Trophoblast cell (in vitro differentiated cells and primary cell): Measurements from ENCODE around the gene ZNF165.
"Not testable (repeated sequence)": the region's sequence is repeated elsewhere in the genome, so short reads cannot be mapped to it uniquely, and the experiment has no call there.

Experiments
- DNase-seq, 2 donors: peaks; one replicate each; pipeline ENCODE4 v3.0.0-alpha.2; 2016
- H2AFZ ChIP-seq: 2 replicates; pipeline ENCODE4 v1.6.1; 2013; ENCODE audit warnings: low read length, moderate library complexity, mild to moderate bottlenecking; ENCODE audit not compliant: insufficient read depth, poor library complexity
- H2AK5ac ChIP-seq: 2 replicates; pipeline ENCODE4 v1.6.1; 2013; ENCODE audit warnings: mild to moderate bottlenecking, low read length
- H2BK120ac ChIP-seq: 2 replicates; pipeline ENCODE4 v1.6.1; 2013; ENCODE audit warnings: low read length, mild to moderate bottlenecking, moderate library complexity; ENCODE audit not compliant: insufficient read depth, poor library complexity
- H2BK12ac ChIP-seq: 2 replicates; pipeline ENCODE4 v1.6.1; 2013; ENCODE audit warnings: mild to moderate bottlenecking, low read length, moderate library complexity
- H2BK5ac ChIP-seq: 2 replicates; pipeline ENCODE4 v1.6.1; 2013; ENCODE audit warnings: low read length, low read depth, moderate library complexity, mild to moderate bottlenecking; ENCODE audit not compliant: poor library complexity
- H3K14ac ChIP-seq: 2 replicates; pipeline ENCODE4 v1.6.1; 2013; ENCODE audit warnings: mild to moderate bottlenecking, low read length
- H3K18ac ChIP-seq: 2 replicates; pipeline ENCODE4 v1.6.1; 2013; ENCODE audit warnings: mild to moderate bottlenecking, low read length
- H3K23ac ChIP-seq: 2 replicates; pipeline ENCODE4 v1.6.1; 2013; ENCODE audit warnings: low read length
- H3K27ac ChIP-seq: 2 replicates; pipeline ENCODE4 v1.5.1; 2013; ENCODE audit warnings: low read depth, mild to moderate bottlenecking, inconsistent platforms, low read length, moderate library complexity
- H3K27me3 ChIP-seq: 2 replicates; pipeline ENCODE4 v1.6.1; 2013; ENCODE audit warnings: inconsistent platforms, mild to moderate bottlenecking, low read length, moderate library complexity; ENCODE audit not compliant: insufficient read depth
- H3K36me3 ChIP-seq, 2 experiments: 1 replicate in 1 of 2; 2 replicates in 1 of 2; pipeline ENCODE4 v1.6.1; 2013; ENCODE audit warnings: low read length in 2 of 2, mild to moderate bottlenecking in 2 of 2, moderate library complexity in 1 of 2; ENCODE audit not compliant: insufficient read depth in 2 of 2, control insufficient read depth in 1 of 2
- H3K4ac ChIP-seq: 2 replicates; pipeline ENCODE4 v1.6.1; 2013; ENCODE audit warnings: low read depth, mild to moderate bottlenecking, low read length, moderate library complexity
- H3K4me1 ChIP-seq, 2 experiments: 1 replicate in 1 of 2; 2 replicates in 1 of 2; pipeline ENCODE4 v1.6.1; 2013; ENCODE audit warnings: low read length in 2 of 2, mild to moderate bottlenecking in 2 of 2, moderate library complexity in 1 of 2; ENCODE audit not compliant: insufficient read depth in 2 of 2, control insufficient read depth in 1 of 2
- H3K4me2 ChIP-seq: 2 replicates; pipeline ENCODE4 v1.6.1; 2013; ENCODE audit warnings: inconsistent platforms, mild to moderate bottlenecking, low read length, moderate library complexity
- H3K4me3 ChIP-seq: 2 replicates; pipeline ENCODE4 v1.5.1; 2013; ENCODE audit warnings: mild to moderate bottlenecking, low read depth, low read length, inconsistent platforms
- H3K79me1 ChIP-seq: one replicate; pipeline ENCODE4 v1.6.1; 2013; ENCODE audit warnings: low read length
- H3K79me2 ChIP-seq: 2 replicates; pipeline ENCODE4 v1.6.1; 2013; ENCODE audit warnings: low read length, mild to moderate bottlenecking; ENCODE audit not compliant: control insufficient read depth, insufficient read depth, poor library complexity
- H3K9ac ChIP-seq: 2 replicates; pipeline ENCODE4 v1.6.1; 2013; ENCODE audit warnings: mild to moderate bottlenecking, low read length
- H3K9me3 ChIP-seq: 2 replicates; pipeline ENCODE4 v1.6.1; 2013; ENCODE audit warnings: low read depth, mild to moderate bottlenecking, control low read depth, inconsistent platforms, low read length; ENCODE audit not compliant: insufficient read depth
- H4K12ac ChIP-seq: 2 replicates; pipeline ENCODE4 v1.6.1; 2013; ENCODE audit warnings: low read depth, mild to moderate bottlenecking, low read length, moderate library complexity
- H4K8ac ChIP-seq: 2 replicates; pipeline ENCODE4 v1.6.1; 2013; ENCODE audit warnings: low read depth, mild to moderate bottlenecking, low read length, moderate library complexity
- H4K91ac ChIP-seq: one replicate; pipeline ENCODE4 v1.6.1; 2013; ENCODE audit warnings: low read depth, mild to moderate bottlenecking, low read length, moderate library complexity
- WGBS: extraction: QIAGEN DNeasy Blood & Tissue Kit; methylation state at CpG from one replicate; pipeline ENCODE4 v1.1.7; 2013; ENCODE audit warnings: missing lambda C conversion rate; ENCODE audit not compliant: insufficient read length, insufficient coverage; ENCODE audit errors: extremely low coverage; 5-methylcytosine and 5-hydroxymethylcytosine counted together

Gene ZNF165

GRCh38 chr6:28102222-28102621, 21.9 kb downstream of the ZNF165 start:
- H3K79me1 ChIP-seq, H3K27me3 ChIP-seq, H3K79me2 ChIP-seq, H2BK120ac ChIP-seq, H2AFZ ChIP-seq, H3K9me3 ChIP-seq, H4K12ac ChIP-seq, H3K23ac ChIP-seq, H2AK5ac ChIP-seq, H4K91ac ChIP-seq, H3K36me3 ChIP-seq, H3K9ac ChIP-seq, DNase-seq, H3K4me3 ChIP-seq, H3K18ac ChIP-seq, H3K4me1 ChIP-seq, H3K14ac ChIP-seq, H3K27ac ChIP-seq, H2BK12ac ChIP-seq, H4K8ac ChIP-seq, H2BK5ac ChIP-seq, H3K4ac ChIP-seq, H3K4me2 ChIP-seq: not testable (repeated sequence)
- WGBS = no CpG with 5 or more reads among the region's 7 CpGs

GRCh38 chr6:28102699-28103098, 22.3 kb downstream of the ZNF165 start:
- not testable (repeated sequence) for H4K91ac ChIP-seq, H4K8ac ChIP-seq, H3K79me1 ChIP-seq, H4K12ac ChIP-seq, H3K27me3 ChIP-seq, H3K4ac ChIP-seq, H3K9ac ChIP-seq, H3K23ac ChIP-seq, H3K18ac ChIP-seq, H2BK12ac ChIP-seq, H3K27ac ChIP-seq, H2BK120ac ChIP-seq, H3K14ac ChIP-seq, H3K4me3 ChIP-seq, H3K79me2 ChIP-seq, H3K4me1 ChIP-seq, H3K36me3 ChIP-seq, H2AK5ac ChIP-seq, H3K4me2 ChIP-seq, H2BK5ac ChIP-seq, H3K9me3 ChIP-seq, DNase-seq, H2AFZ ChIP-seq

GRCh38 chr6:28104392-28105244, 24.2 kb downstream of the ZNF165 start:
- Histone ChIP-seq H3K4me2 (peak overlapping the region; percentile 87), H3K36me3 (no peaks in the 10 kb centered on the region), H2BK120ac (peak overlapping the region; percentile 79), H2BK5ac (peak overlapping the region; percentile 29), H3K27ac (no peak overlapping the region), H3K4me1 (peaks cover 0 to 3% of the 10 kb centered on the region in 2 experiments), H4K91ac (peak overlapping the region; percentile 85), H2AK5ac (no peak overlapping the region), H4K8ac (peak overlapping the region; percentile 99), H3K23ac (no peak overlapping the region), H3K79me1 (peaks cover 8% of the 10 kb centered on the region), H3K14ac (peak overlapping the region; percentile 88), H4K12ac (peak overlapping the region; percentile 96), H3K9me3 (no peaks in the 10 kb centered on the region), H3K4me3 (peak overlapping the region; percentile 82), H3K18ac (peak overlapping the region; percentile 95), H3K27me3 (no peaks in the 10 kb centered on the region), H2AFZ (peak overlapping the region; percentile 99), H3K9ac (peak overlapping the region; percentile 74), H3K4ac (peak overlapping the region; percentile 53), H3K79me2 (peaks cover 2% of the 10 kb centered on the region), H2BK12ac (no peak overlapping the region)
- no CpG with 5 or more reads among the region's 54 CpGs for WGBS
- peak; percentile 71 to 75 for DNase-seq

GRCh38 chr6:28105245-28105639, 24.9 kb downstream of the ZNF165 start:
- H2AFZ ChIP-seq = peak overlapping the region; percentile 99
- H3K23ac ChIP-seq = no peak overlapping the region
- H2BK12ac ChIP-seq = no peak overlapping the region
- H4K8ac ChIP-seq = peak overlapping the region; percentile 32
- H3K4ac ChIP-seq = no peak overlapping the region
- peaks cover 0 to 3% of the 10 kb centered on the region in 2 experiments for H3K4me1 ChIP-seq
- H3K4me3 ChIP-seq = no peak overlapping the region
- no peak overlapping the region for H3K9ac ChIP-seq
- no peaks in the 10 kb centered on the region for H3K36me3 ChIP-seq
- H3K14ac ChIP-seq = no peak overlapping the region
- no peak overlapping the region for H2AK5ac ChIP-seq
- peaks cover 2% of the 10 kb centered on the region for H3K79me2 ChIP-seq
- DNase-seq = peak in 1 of 2 donors; percentile 19
- H2BK5ac ChIP-seq = no peak overlapping the region
- H3K18ac ChIP-seq = no peak overlapping the region
- peak overlapping the region; percentile 87 for H3K4me2 ChIP-seq
- no peak overlapping the region for H2BK120ac ChIP-seq
- H3K27me3 ChIP-seq = no peaks in the 10 kb centered on the region
- peak overlapping the region; percentile 96 for H4K12ac ChIP-seq
- no peak overlapping the region for H3K27ac ChIP-seq
- no CpG with 5 or more reads among the region's 5 CpGs for WGBS
- no peaks in the 10 kb centered on the region for H3K9me3 ChIP-seq
- peaks cover 8% of the 10 kb centered on the region for H3K79me1 ChIP-seq
- no peak overlapping the region for H4K91ac ChIP-seq
